Measurements from ENCODE around the gene HHATL. TPM values are rescaled to one million over a fixed set of nuclear protein-coding genes. Genes with fewer than 3 reads are reported as not detected.
A peak's percentile ranks its signal among the peaks of the same experiment; 100 is the strongest.

Gene HHATL
- total RNA-seq, 1 donor from 2014 or later: not detected

DNA sequence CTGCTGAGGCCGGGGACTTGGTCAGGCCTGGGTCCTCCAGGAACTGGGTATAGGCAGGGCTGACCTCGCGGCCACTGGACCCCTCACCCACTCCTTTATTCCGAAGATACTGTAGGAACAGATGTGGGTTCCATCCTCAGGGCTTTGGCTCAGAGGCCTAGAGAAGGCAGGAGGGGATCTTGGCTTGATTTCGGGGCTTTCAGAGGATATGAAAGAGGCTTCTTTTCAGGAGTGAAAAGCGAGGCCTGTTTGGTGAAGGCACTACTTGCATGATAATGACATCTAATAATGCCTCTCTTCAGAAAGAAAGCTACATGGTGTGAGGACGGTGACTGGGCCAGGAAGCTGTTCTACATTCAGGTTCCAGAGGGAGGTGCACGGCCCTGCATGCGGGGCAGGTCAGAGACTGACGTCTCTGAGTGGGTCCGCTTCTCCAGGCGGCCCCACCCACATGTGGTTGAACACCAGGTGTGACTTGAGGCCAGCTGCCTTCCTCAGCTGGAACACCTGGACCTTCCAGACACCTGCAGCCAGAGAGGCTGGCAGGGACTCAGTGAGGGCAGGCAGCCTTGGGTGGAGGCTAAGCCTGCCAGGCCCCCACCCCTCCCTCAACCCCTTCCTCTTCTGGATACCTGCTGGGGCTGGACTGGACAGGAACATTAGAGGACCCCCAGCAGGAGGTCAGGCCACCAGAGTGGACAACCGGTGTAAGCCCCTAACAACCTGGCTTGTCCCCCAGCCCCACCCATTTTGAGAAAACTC lies 31.1 kb upstream of the HHATL start:
- Mint-ChIP-seq H3K9me3 (ENCODE audit: unreplicated experiment) (no peaks in the 10 kb centered on the region), H3K4me3 (ENCODE audit: unreplicated experiment) (no peak overlapping the region), H3K27ac (ENCODE audit: unreplicated experiment) (no peak overlapping the region), H3K27me3 (ENCODE audit: unreplicated experiment) (peaks cover 14% of the 10 kb centered on the region), H3K36me3 (ENCODE audit: unreplicated experiment) (no peaks in the 10 kb centered on the region), H3K4me1 (ENCODE audit: unreplicated experiment) (no peaks in the 10 kb centered on the region)
- DNase-seq (ENCODE audit: extremely low spot score, unreplicated experiment): peak; percentile 65
- TF ChIP-seq, protein P1, sequence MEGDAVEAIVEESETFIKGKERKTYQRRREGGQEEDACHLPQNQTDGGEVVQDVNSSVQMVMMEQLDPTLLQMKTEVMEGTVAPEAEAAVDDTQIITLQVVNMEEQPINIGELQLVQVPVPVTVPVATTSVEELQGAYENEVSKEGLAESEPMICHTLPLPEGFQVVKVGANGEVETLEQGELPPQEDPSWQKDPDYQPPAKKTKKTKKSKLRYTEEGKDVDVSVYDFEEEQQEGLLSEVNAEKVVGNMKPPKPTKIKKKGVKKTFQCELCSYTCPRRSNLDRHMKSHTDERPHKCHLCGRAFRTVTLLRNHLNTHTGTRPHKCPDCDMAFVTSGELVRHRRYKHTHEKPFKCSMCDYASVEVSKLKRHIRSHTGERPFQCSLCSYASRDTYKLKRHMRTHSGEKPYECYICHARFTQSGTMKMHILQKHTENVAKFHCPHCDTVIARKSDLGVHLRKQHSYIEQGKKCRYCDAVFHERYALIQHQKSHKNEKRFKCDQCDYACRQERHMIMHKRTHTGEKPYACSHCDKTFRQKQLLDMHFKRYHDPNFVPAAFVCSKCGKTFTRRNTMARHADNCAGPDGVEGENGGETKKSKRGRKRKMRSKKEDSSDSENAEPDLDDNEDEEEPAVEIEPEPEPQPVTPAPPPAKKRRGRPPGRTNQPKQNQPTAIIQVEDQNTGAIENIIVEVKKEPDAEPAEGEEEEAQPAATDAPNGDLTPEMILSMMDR (IDR thresholded peaks at IDR 0.05): no peak

GRCh38 chr3:42732829-42733459 lies 30.3 kb upstream of the HHATL start:
- DNase-seq (ENCODE audit: extremely low spot score, unreplicated experiment): peak; percentile 79
- Mint-ChIP-seq H3K27me3 (ENCODE audit: unreplicated experiment) (peaks cover 15% of the 10 kb centered on the region), H3K27ac (ENCODE audit: unreplicated experiment) (no peak overlapping the region), H3K4me3 (ENCODE audit: unreplicated experiment) (no peak overlapping the region), H3K4me1 (ENCODE audit: unreplicated experiment) (no peaks in the 10 kb centered on the region), H3K36me3 (ENCODE audit: unreplicated experiment) (no peaks in the 10 kb centered on the region), H3K9me3 (ENCODE audit: unreplicated experiment) (no peaks in the 10 kb centered on the region)
- TF ChIP-seq, protein P1 (IDR thresholded peaks at IDR 0.05): no peak

DNA sequence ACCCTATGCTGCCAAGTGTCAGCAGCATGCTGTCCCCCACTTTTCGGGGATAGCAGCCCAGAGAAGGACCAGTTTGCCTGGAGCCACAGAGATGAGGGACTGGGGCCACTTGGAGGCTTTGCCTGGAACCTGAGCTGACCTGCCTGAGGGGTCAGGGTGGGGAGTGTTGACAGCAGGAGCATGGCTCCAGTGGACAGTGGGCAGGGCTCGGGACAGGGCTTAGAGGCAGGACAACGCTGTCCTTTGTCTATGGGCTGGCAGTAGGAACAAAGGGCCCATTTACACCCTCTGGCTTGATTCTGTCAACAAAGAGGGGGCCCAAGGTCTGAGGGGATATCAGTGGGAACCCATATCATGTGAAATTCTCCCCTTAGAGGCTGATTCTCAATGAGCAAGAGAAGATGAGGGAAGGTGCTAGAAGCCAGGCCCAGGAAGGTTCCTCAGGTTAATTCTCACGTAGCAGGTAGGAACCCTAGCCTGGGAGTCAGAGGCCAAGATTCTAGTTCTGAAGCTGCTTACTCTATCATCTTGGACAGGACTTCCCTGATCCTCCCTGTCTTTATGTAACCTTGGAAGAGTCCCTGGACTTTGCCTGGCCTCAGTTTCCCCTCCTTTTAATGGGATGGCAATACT lies 29.7 kb upstream of the HHATL start:
- Mint-ChIP-seq H3K27me3 (ENCODE audit: unreplicated experiment) (peaks cover 20% of the 10 kb centered on the region), H3K4me3 (ENCODE audit: unreplicated experiment) (no peak overlapping the region), H3K36me3 (ENCODE audit: unreplicated experiment) (no peaks in the 10 kb centered on the region), H3K9me3 (ENCODE audit: unreplicated experiment) (no peaks in the 10 kb centered on the region), H3K27ac (ENCODE audit: unreplicated experiment) (no peak overlapping the region), H3K4me1 (ENCODE audit: unreplicated experiment) (no peaks in the 10 kb centered on the region)
- TF ChIP-seq, protein P1 (IDR thresholded peaks at IDR 0.05): no peak
- no peak for DNase-seq (ENCODE audit: extremely low spot score, unreplicated experiment)

- TF ChIP-seq, protein P1 (IDR thresholded peaks at IDR 0.05): no peak
- Mint-ChIP-seq H3K27me3 (ENCODE audit: unreplicated experiment) (peaks cover 20% of the 10 kb centered on the region), H3K4me3 (ENCODE audit: unreplicated experiment) (no peak overlapping the region), H3K27ac (ENCODE audit: unreplicated experiment) (no peak overlapping the region), H3K36me3 (ENCODE audit: unreplicated experiment) (no peaks in the 10 kb centered on the region), H3K9me3 (ENCODE audit: unreplicated experiment) (no peaks in the 10 kb centered on the region), H3K4me1 (ENCODE audit: unreplicated experiment) (no peaks in the 10 kb centered on the region)
- DNase-seq (ENCODE audit: extremely low spot score, unreplicated experiment): peak; percentile 73
These were observed 29.0 kb upstream of the HHATL start for GRCh38 chr3:42731476-42732195.

Measured in osteocyte (in vitro differentiated cells).